Measurements from ENCODE around the gene DCST2.

DCST2 gene

DNA sequence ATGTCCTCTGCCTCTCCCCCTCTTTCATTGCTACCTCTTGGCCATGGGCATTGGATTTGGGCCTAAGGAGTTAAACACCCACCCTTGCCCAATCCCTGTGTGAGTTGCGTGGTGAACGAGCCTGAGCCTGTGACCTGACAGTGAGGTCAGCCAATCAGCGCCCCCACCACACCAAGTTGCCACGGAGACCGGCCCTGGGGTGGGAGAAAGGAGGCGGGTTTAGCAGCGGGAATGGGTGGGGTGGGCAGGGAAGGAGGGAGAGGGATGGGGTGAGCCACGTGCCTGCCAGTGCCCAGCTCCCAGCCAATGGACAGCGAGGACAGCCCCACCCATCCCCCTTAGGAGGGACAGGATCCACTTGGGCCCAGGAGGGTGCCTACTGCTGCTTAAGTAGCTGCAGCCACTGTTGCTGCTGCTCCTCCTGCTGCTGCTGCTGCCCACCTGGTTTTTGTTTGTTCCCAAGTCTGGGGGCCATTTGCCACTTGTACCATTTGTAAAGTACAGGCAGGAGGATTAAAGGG lies 21.5 kb downstream of the DCST2 start:
- DNase-seq: peak in 51 of 56 donors; percentile 38 to 91 (median 75)

- no peak for DNase-seq
Measured at GRCh38 chr1:155011437-155012025, 22.1 kb downstream of the DCST2 start.

GRCh38 chr1:155011004-155011416 lies 22.6 kb downstream of the DCST2 start:
- DNase-seq: no peak

DNA sequence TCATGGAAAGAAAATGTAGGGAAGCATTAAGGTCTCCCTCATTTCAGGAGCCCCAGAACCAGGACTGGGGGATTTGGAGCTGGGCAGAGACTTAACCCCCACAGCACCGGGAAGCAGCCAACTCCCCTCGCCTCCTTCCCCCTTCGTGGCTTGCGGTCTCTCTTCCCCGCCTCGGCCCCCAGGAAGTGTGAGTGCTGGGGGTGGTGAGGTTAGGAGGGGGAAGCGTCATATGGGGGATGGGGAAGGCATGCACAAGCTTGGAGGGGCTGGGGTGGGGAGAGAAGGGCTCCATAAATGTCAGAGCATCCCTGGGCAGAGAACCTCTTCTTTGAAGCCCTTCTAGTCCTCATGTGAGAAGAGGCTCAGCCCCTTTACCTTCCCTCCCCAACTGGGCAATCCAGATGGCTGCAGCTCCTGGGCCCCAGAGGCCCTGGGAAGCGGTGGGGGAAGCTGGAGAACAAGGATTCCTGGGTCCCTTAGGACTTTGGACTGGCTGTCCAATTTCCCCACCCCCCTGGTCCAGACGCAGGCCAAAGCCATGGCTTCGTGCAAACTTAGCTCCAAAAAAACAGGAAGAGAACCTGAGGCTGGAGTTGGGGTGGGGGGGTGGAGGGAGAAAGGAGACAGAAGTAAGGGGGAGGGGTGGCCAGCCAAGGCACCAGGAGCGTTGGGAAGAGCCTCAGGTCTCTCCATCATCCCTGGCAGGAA lies 23.2 kb downstream of the DCST2 start:
- DNase-seq: no peak

DNA sequence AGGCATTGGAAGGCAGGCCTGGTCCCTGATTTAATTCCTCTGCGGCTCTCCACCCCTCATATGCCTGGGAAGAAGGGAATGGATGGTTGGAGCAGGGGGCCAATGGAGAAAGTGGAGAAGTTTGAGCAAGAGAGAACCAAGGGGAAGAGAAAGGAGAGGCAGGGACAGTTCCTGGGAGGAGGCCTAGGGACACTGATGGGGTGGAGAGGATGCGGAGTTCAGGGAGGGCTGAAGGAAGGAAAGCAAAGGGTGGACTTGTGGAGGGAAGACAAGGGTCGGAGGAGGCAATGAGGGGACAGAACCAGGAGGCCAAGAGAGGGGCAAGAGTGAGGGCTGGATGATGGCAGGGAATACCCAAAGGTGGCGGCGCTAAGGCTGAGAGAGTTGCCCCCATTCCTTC lies 23.8 kb downstream of the DCST2 start:
- DNase-seq: no peak

GRCh38 chr1:155009221-155009711 lies 24.3 kb downstream of the DCST2 start:
- no peak for DNase-seq

DNA sequence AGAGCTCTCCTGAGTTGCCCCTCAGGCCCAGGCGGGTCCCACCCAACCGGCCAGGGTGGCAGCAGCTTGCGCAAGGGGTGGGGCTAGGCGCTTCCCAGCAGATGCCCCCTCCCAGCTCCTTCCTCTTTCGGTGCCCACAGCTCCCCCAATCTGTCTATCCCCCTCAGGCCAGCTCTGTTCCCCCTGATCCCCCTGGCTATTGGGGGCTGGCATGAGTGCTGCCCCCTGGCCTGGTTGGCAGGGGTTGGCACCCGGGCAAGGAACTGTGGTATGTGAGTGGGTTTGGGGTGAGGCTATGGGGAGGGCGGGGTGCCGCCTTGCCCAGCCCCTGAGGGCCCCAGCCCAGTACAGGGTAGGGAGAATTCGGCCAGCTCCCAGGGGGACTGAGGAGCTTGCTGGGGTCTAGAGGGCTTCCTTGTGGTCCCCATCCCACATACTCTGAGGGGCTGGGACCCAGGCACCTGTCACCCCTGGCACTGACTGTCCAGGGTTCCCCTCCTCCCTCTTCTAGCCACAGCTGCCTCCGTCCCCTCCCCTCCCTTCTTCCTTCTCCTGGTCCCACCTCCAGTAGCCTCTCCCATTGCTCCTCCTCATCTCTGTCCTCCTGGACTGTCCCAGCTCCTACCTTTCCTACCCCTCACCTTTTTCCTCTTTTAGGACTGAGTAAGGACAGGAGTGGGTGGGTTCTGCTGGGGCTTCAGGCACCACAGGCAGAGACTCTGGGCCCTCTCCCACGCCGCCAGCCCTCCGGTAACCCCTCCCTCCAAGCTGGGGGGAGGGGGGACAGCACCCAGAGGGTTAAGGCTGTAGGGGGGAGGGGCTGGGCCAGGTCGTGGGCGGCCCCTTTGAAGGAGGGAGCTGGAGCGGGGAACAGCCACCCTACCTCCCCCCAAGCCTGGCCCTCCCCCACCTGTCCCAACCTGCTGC lies 25.3 kb downstream of the DCST2 start:
- DNase-seq: peak in 6 of 56 donors; percentile 23 to 54 (median 34)

DNA sequence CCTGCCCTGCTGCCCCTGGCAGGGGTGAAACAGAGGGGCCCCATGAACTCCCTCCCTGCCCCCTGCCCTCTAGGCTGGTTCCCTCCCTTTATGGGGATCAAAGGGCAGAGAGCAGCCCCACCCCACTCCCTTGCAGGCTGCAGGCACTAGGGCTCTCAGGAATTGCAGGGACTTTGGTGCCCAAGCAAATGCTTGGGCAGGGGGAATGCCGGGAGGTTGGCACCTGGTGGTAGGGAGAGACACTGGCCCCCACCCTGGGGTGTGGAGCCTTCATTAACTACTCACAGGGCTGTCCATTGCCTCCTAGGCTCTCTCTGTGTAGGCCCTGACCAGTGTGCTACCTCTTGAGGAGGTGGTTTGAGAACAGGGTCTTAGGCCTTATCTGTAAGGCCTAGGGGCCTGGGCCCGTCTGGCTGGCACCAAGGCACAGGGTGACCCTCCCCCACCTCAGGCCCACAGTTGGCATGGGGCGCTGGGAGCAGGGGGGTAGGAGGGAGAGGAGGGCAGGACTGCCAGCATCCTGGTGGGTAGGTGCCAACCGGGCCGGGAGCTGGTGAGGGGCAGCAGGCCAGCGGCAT lies 26.2 kb downstream of the DCST2 start:
- DNase-seq: peak in 44 of 56 donors; percentile 14 to 79 (median 40)

GRCh38 chr1:155006601-155007101 lies 26.9 kb downstream of the DCST2 start:
- DNase-seq: peak in 18 of 56 donors; percentile 10 to 57 (median 33)

DNA sequence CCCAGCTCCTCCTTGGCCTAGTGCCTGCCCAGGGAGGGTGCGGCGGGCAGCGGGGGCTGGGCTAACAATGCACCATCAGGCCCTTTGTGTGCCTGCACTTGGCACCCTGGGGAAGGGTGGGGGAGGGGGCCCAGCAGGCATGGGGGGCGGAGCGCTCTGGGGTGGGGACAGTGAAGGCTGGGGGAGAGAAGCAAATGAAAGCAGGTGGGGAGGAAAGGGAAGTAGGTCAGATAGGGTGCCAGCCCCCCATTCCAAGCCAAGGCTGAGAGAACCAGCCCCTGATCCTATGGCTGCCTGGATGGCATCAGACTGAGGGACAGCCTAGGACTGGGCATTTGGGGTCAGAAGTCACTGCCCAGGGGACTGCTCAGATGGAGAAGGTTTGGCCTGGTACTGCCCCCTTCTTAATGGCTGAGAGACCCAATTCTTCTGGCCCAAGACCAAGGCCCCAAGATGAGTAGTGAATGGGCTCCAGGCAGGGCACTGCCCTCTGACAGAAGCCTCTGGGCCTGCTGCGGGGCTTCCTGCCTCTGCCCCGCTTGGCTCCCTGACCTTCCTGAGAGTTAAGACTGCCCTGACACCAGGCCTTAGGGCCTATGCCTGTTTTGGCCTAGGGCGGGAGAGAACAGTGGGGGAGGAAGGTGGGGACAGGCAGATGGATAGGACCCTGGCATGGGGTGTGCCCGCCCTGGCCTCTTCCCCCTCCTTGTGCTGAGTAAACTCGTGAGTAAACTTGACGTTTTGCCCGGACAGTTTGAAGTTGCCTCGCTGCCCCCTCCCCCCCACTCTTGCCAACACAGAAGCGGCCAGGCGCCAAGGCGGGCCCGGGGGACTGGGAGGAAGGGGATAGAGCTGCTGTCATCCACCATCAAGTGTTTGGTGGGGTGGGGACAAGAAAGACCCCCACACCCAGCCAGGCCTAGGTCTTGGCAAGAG lies 28.2 kb downstream of the DCST2 start:
- DNase-seq: peak in 52 of 56 donors; percentile 24 to 89 (median 67)

- peak in 17 of 56 donors; percentile 24 to 71 (median 49) for DNase-seq
Measured at GRCh38 chr1:155004352-155005075, 29.1 kb downstream of the DCST2 start.

- peak in 44 of 56 donors; percentile 17 to 81 (median 53) for DNase-seq
Measured at GRCh38 chr1:155003766-155004351, 29.7 kb downstream of the DCST2 start.

DNA sequence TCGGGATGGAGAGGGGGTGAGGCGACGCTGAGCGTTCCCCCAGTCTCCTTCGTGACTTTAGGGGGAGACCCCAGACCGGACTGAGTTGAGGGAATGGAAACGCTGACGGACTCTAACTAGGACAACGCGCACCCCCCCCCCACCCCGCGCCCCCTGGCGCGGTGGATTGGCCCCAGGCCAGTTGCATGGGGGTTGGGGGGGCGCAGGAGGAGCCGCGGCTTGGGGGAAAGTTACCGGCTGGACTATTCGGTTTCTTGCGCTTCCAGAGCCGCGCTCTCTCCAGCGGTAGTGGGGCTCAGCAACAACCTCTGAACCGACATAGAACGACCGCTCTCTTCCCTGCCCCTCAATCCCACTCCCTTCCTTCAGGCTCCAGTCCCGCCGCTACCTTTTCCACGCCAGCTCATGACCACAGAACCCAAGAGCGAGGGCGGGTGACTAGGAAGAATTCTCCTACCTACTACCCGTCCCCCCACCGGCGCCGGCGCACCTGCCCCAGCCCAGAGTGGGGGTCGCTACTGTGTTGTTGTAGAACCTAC lies 30.3 kb downstream of the DCST2 start:
- DNase-seq: peak in 26 of 56 donors; percentile 29 to 73 (median 48)

- DNase-seq: peak in 25 of 56 donors; percentile 22 to 87 (median 63)
Measured at GRCh38 chr1:155002464-155003226, 30.9 kb downstream of the DCST2 start, which contains the start of gene ZBTB7B. TSS of gene ZBTB7B (plus strand) at chr1:155002802. CDS start at chr1:155014661, 11,859 bp downstream.

DNA sequence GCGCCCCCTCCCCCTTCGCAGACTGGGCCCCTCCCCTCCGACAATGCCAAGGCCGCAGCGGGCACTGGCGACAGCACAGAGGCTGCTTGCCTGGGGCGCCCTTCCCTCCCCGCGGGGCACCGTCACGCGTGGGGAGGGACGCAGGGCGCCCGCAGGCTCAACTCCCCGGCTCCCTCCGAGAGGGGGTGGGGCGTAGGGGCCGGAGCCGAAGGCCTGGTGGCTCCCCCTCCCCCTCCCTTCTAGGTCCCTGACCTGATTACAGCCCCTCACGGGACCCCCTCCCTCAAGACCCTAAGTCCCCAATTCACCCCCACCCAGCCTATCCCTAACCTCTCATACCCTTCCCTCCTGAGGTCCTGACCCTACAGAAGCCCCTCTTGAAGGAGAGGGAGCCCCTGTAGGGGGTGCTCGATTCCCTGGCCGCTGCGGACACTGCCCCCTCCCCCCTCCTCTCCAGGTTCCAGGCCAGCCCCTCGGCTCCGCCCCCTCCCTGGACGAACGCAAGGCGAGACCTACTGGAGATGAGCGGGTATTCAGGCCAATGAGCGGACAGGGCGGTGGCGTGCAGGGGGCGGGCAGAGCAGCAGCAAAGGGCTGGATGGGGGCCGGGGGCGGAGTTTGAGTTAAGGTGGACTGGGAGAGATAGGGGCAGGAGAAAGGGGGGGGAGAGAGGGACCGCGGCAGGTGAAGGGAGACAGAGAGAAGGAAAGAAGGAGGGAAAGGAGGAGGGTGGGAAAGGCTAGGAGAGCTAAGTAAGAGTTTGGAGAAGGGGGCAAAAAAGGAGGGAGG lies 31.7 kb downstream of the DCST2 start:
- peak; percentile 83 to 100 (median 99) for DNase-seq

DNA sequence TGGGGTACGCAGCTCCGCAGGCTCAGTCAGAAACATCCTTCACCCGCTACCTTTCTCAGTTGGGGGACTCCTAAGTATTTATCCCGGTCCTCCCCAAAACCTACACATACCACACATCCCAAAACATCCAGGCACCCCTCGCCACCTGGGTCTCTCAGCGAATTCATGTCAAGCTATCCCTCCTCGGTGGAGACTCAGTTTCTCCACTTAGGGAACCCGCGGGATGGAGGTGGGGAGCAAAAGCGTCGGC lies 32.2 kb downstream of the DCST2 start:
- peak in 2 of 56 donors; percentile 79 to 90 for DNase-seq

Data from nucleus accumbens (tissue), 56 donors.